ENCODE results near the gene PHF20.
"Not testable (repeated sequence)": the region's sequence is repeated elsewhere in the genome, so short reads cannot be mapped to it uniquely, and the experiment has no call there.

The PHF20 gene

GRCh38 chr20:35996492-35996891, 224.7 kb downstream of the PHF20 start:
- H3K27me3 ChIP-seq (ENCODE audit: control insufficient read depth in 1 of 2, insufficient read depth in 2 of 2, low read length in 2 of 2); H3K27ac ChIP-seq (ENCODE audit: low read length); H3K4me3 ChIP-seq (ENCODE audit: low read length in 2 of 2); H3K9me3 ChIP-seq (ENCODE audit: control insufficient read depth in 2 of 2, low read length in 2 of 2); H3K9ac ChIP-seq (ENCODE audit: low read length in 2 of 2); H3K36me3 ChIP-seq (ENCODE audit: control insufficient read depth in 2 of 2, insufficient read depth in 2 of 2, low read length in 2 of 2); H3K4me1 ChIP-seq (ENCODE audit: control insufficient read depth, insufficient read depth, low read length): not testable (repeated sequence)

Measured in stomach smooth muscle (tissue), 2 donors.